HG02852 (cell line): ENCODE measurements around the gene PLVAP.
"Not testable (repeated sequence)": the region's sequence is repeated elsewhere in the genome, so short reads cannot be mapped to it uniquely, and the experiment has no call there.

Experiments
- ATAC-seq: cut with Tn5 transposase; IDR thresholded peaks from one replicate; pipeline ENCODE4 v1.9.1; 2021; ENCODE audit warnings: mild to moderate bottlenecking, moderate library complexity; ENCODE audit not compliant: unreplicated experiment

PLVAP gene

GRCh38 chr19:17401628-17402027 lies 24.5 kb upstream of the PLVAP start:
- ATAC-seq: no peak

DNA sequence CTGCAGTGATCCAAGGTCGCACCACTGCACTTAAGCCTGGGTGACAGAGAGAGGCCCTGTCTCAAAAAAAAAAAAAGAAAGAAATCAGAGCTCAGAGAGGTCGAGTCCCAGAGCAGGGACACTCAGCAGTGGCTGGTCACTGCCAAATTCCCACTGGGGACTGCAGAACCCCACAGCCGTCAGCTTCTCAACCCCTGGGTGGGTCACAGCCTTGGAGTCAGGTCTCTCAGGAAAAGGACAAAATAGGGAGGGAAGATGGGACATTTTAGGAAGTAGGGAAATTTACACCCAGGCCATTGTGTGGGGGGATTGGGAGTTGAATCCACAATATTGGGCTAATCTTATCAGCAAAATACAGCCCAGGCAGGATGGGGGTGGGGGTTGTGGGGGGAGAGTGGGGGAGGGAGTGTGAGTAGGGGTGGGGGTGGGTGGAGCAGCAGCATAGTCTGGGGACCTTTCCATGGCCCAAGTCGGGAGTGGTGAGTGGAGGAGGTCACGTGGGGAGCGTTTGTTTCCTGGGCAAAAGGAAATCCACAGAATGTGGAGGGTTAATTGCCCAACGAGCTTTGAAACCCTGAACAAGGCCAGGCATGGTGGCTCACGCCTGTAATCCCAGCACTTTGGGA lies 21.9 kb upstream of the PLVAP start:
- ATAC-seq: no peak

DNA sequence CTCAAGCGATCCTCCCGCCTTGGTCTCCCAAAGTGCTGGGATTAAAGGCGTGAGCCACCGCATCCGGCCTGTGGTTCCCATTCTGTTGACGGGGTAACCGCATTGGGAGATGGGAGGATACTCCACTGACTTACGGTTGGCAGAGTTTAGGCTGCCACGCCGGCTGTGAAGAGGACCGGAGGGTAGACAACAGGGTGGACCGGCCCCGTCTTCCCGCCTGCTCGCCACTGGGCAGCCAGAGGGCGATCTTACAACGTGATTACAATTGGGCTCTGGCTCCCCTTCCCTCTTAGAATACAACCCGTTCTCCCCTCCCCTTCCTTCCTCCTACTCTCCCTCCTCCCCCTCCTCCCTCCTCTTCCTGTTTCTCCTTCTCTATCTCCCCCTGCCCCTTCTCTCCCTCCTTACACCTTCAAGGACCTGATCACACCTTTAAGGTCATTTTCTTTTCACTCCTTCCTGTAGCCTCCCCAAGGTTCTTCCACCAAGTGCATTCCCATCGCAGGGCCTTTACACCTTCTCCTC lies 17.8 kb upstream of the PLVAP start:
- ATAC-seq: no peak

- no peak for ATAC-seq
Measured at GRCh38 chr19:17393914-17394313, 16.8 kb upstream of the PLVAP start, which contains the start of gene CCDC194. TSS of gene CCDC194 (minus strand) at chr19:17394196. CDS start at chr19:17394158, 38 bp downstream.

GRCh38 chr19:17393002-17393401 lies 15.9 kb upstream of the PLVAP start:
- ATAC-seq: no peak

DNA sequence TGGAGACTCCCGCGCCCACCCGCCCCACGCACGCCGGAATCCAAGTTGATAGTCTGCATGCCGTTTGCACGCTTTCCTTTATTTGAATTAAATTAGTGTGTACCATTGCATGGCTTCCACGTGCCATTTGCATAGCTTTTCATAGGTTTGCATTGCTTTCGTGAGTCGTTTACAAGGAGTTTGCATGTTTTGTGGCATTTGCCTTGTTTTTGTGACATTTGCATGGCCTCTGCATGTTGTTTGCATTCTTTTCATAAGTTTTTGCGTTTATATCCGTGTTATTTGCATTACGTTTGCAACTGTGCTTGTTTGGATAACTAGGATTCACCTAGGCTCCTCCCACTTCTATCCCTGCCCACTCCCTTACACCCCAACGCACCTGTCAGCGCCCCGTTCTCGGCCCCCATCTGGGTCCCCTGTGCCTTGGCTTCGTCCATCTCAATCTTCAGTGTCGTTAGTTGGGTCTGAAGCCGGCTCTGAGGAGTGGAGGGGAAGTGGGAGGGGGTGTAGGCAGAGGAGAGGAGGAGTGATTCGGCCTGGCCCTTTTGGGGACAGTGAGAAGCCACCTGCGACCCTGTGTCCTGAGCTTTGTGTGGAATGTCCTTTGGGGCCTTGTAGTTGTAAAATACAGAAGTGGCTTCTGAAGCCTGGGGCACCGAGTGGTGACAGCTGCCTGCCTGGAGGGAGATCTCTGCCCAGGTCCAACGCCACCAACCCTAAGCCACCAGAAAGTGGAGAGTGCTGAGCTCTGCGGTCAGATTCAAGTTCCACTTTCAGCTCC lies 14.4 kb upstream of the PLVAP start:
- ATAC-seq: peak; percentile 18

- ATAC-seq: peak; percentile 78
Measured at GRCh38 chr19:17390665-17391370, 13.7 kb upstream of the PLVAP start.

DNA sequence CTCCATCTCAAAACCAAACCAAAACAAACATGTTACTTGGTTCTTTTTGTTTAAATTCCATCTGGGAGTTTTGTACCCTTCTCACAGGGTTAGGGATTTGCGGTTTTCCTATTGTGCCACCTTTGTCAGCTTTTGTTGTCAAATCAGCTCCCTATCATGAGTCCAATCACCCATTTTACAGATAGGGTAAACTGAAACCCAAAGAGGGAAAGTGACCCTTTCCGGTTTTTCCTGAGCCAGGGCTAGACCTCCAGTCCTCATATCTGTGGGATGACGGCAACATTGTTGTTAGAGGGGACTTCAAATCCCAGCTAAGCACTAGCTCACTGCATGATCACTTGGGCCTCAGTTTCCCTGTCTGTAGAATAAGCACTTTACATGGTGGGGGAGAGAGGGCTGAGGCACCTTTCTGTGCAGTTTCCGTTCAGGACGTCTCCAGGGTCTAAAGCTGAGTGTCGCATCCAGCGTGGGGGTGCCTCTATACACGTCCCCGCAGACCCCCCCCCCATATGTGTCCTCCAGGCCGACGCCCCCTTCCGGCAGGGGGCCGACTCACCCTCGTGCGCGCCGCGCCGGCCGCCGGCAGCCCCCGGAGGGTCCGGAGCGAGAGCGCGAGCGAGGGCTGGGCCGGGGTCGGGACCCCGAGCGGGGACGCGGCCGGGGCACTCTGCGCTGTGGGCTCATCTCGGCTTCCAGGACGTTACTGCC lies 13.0 kb upstream of the PLVAP start:
- ATAC-seq: no peak

- no peak for ATAC-seq
Measured at GRCh38 chr19:17389288-17389687, 12.1 kb upstream of the PLVAP start.

GRCh38 chr19:17385878-17386611 lies 8.9 kb upstream of the PLVAP start:
- no peak for ATAC-seq

GRCh38 chr19:17380426-17381138 lies 3.4 kb upstream of the PLVAP start:
- ATAC-seq: no peak

DNA sequence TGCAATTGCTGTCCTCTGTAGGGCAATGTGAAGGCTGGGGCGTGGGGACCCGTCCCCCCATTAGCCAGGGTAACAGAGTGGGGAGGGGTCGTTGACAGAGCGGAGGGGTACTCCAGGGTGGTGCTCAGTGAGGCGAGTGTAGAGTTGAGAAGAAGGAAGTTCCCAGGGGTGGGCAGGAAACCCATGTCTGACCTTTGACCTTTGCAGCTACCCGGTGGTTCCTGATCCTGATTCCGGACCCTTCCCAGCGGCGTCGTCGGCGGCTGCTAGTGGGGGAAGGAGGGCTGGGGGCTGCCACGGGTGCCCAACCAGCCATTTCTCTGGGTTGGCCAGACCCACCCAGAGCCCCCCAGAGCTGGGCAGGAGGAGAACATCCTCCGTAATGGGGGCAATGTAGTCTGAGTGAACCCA lies 2.1 kb upstream of the PLVAP start:
- ATAC-seq: no peak

DNA sequence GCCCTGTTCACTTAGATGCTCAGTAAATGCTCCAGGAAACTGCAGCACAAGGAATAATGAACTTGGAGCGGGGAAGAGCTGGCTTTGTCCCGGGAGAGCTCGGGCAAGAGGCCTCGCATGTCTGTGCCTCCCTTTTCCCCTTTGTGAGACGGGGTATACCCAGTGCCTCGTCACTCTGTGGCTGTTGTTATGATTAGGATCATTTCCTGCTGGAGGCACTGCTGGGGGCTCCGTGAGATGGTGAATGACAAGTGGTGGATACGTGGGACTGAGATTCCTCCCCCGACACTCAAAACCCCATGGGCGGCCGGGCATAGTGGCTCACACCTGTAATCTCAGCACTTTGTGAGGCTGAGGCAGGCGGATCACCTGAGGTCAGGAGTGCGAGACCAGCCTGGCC lies 1.1 kb upstream of the PLVAP start:
- no peak for ATAC-seq

GRCh38 chr19:17370026-17370587 lies 7.0 kb downstream of the PLVAP start:
- ATAC-seq: peak; percentile 82

- ATAC-seq: no peak
Measured at GRCh38 chr19:17365361-17365760, 11.8 kb downstream of the PLVAP start.

- not testable (repeated sequence) for ATAC-seq
Measured at GRCh38 chr19:17363852-17364605, 13.1 kb downstream of the PLVAP start.

DNA sequence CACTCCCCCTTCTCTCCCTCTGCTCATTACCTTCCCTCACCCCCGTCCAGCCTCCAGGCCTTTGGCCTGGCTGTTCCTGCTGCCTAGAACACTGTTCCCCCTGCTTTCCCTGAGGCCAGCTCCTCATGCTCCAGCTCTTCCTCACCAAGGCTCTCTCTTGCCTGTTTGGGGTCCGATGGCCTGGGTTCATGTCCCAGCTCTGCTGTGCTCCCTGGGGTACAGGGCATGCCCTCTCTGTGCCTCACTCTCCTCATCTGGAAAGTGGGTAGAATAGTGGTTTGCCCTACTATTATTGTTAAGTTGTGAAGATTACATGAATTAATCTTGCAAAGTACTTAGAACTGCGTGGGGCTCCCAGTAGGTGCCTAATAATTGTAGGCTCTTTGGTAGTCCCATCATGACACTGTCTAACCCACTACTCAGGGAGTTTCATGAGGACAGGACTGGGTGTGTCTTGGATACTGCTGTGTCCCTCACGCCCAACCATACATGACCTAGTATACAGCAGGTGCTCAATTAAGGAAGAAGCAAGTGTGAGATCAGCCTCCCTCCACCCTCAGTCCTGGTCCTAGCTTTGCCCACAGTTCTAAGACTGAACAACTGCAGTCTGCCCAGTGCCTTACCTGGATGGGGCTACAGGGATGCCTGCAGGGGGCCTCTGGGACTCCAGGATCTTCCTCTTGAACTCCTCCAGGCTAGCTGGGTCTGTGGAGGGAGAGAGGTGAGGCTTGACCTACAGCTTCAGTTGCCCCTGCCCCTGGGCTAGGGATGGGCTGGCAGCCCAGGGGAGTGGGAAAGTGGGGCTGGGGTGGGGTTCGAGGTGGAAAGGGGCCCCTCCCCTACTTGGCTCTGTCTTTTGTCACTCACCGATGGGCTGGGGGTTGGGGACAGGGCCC lies 17.0 kb downstream of the PLVAP start:
- ATAC-seq: no peak

- ATAC-seq: no peak
Measured at GRCh38 chr19:17358395-17358794, 18.7 kb downstream of the PLVAP start.
